HG02623 (cell line): Measurements from ENCODE around the gene FADS2.

ENCODE experiments used
- ATAC-seq: cut with Tn5 transposase; IDR thresholded peaks from one replicate; pipeline ENCODE4 v1.9.1; 2021; ENCODE audit warnings: moderate library complexity; ENCODE audit not compliant: unreplicated experiment

FADS2 gene

DNA sequence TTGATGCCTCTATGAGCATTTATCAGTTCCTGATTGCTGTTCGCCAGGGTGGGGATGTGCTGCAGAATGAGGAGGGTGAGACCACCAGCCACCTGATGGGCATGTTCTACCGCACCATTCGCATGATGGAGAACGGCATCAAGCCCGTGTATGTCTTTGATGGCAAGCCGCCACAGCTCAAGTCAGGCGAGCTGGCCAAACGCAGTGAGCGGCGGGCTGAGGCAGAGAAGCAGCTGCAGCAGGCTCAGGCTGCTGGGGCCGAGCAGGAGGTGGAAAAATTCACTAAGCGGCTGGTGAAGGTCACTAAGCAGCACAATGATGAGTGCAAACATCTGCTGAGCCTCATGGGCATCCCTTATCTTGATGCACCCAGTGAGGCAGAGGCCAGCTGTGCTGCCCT, 32.6 kb upstream of the FADS2 start:
- ATAC-seq = no peak

DNA sequence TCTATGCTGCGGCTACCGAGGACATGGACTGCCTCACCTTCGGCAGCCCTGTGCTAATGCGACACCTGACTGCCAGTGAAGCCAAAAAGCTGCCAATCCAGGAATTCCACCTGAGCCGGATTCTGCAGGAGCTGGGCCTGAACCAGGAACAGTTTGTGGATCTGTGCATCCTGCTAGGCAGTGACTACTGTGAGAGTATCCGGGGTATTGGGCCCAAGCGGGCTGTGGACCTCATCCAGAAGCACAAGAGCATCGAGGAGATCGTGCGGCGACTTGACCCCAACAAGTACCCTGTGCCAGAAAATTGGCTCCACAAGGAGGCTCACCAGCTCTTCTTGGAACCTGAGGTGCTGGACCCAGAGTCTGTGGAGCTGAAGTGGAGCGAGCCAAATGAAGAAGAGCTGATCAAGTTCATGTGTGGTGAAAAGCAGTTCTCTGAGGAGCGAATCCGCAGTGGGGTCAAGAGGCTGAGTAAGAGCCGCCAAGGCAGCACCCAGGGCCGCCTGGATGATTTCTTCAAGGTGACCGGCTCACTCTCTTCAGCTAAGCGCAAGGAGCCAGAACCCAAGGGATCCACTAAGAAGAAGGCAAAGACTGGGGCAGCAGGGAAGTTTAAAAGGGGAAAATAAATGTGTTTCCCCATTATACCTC, 32.1 kb upstream of the FADS2 start:
- no peak for ATAC-seq

DNA sequence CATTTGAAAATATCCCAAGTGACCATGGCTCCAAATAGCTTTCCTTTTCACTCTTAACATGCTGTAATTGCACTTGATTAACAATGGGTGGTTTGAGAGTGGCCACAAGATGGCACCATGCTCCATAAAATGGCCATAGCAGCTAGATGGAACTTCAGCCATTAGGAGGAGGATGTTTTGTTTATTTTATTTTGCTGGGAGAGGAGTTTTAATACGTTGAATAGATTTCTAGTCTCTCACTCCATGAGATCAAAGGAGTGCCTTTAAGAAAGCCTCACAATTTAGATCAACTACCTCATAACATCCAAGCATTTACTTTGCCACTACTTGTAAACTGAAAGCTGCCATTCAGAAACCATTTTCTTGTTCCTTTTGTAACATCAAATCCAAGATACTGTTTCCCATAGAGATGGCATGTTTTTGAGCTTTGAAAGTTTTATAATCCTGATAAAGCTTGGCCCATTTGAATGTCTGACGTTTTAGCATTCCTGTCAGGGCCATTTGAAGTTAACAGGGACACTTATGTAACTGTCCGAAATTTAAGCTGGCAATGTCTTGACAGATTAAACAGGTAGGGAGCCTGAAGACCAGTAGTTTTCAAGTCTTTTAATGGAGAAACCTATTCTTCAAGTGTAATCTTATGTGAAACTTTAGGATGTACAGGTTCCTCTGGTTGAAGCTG, 30.7 kb upstream of the FADS2 start:
- no peak for ATAC-seq

DNA sequence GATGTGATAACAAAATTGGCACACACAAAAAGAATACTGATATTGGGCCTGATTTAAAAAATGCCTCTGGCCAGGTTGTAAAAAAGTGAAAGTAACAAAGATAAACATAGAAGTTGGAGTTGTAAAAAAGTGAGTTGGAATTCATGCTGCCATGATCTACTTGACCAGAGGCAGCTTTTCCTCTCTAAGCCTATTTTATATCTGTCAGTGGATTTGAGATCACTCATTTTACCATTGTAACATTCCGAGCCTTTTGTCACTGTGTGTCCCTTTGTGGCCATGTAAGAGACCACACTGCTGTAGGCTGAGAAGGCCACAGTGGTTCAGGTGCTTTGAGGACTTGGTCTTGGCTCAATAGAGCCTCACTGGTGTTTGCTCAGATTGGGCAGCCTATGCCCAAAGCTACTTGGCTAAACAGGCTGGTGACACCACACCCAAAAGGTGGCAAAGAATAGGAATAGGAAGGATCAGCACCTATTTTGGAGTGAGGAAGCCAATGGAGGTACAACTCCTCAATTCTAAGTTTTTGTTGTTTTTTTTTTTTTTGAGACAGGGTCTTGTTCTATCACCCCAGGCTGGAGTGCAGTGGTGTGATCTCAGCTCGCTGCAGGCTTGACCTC, 28.3 kb upstream of the FADS2 start:
- ATAC-seq = no peak

DNA sequence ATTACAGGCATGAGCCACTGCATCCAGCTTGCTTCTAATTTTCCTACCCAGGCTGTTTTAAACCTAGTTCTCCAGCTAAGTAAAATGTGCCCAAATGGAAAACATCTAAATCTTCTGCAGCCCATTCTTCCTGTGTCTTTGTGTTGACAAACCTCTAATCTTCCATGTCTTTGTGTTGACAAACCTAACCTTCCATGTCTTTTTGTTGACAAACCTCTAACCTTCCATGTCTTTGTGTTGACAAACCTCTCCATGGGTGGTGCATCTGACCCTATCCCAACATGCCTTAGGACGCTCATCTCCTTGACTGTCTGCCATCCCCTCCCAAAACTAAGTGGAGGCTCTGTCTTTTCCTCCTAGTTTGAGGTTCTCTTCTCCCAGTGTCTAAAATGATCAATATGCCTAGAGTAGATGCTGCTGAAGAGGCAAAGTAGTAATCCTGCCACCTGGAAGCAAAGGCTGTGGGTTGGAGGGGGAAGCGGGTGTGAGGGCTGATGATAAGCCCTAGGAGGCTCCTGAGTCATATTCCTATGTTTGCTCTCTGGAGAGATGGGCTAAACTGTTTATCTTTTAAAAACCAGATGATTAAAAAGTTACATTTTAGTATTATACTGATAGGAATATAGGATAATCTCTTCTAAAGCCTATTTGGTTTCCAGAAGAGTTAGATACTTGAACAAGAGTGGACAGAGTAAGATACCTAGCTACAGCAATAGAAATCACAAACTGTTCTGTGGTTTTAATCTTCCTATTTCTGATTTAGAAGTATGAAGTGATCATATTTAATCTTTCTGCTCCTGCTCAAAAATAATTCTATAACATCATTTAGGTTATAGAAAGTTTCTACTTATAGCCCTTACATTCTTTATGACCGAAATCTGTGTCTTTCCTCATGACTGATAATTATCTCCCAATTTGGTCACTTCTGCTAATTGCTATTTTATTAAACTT, 27.5 kb upstream of the FADS2 start:
- no peak for ATAC-seq

DNA sequence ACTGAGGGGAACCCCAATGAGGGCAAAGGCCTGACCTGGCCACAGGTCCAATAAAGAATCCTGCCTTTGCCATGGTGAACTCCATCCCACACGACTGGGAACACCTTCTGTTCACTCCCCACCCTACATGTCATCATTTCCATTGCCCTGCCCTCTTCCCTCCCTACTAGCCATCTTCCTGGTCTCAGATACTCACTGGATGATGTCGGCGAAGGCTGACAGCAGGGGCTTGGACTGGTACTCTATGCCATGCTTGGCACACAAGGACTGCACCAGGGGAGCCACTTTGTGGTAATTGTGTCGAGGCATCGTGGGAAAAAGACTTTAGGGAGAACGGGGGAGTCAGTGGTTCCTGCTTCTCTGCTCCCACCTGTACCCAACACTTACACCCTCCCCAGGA, 25.5 kb upstream of the FADS2 start:
- ATAC-seq = no peak

DNA sequence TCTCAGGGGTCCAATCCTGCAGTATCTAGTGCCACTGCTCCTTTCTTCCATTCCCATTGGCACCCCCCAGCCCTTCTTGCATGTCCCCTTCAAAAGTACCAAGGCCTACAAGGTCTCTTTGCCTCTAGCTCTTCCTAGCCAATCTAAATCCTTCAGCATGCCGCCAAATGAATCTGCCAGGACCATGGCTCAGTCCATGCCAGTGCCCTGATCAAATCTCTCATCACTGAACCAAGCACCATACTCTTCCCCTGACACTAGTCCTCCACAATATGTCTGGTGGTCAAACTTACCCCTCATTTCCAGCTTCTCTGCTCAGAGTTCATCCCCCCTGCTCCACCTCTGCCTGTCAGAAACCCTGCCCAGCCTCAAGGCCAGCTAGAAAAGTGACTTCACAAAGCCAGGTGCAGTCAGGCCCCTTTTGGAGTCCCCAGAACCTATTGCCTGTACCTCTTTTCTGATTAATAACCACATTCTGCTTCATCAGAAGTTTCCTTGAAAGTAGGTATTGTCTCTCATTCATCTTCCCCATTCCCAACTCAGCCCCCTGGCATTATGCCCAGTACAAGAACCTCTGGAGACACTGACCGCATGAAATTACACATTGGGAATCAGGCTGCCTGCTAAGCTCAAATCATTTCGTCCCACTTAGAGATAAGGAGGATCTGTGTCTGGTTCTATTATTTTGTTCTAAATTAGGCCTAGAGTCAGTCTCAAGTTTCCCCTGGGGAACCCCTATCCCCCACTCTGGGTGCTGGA, 24.0 kb upstream of the FADS2 start:
- no peak for ATAC-seq

DNA sequence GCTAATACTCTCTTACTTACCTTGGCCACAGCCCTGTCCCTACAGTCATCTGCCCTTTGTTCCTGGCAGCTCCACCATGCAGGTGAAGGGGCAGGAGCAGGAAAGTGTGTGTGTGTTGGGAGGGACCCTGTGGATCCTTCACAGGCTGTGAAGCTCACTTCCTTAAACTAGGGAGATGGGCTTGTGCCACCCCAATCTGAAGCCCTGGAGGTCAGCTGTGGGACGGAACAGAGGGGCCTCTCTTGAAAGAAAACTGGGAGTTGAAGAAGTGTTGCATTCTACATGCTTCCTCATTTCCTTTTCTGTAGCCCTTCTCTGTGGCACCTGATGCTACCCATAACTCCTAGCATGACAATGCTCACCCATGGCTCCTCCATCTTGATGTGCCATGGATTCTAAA, 23.0 kb upstream of the FADS2 start:
- no peak for ATAC-seq

DNA sequence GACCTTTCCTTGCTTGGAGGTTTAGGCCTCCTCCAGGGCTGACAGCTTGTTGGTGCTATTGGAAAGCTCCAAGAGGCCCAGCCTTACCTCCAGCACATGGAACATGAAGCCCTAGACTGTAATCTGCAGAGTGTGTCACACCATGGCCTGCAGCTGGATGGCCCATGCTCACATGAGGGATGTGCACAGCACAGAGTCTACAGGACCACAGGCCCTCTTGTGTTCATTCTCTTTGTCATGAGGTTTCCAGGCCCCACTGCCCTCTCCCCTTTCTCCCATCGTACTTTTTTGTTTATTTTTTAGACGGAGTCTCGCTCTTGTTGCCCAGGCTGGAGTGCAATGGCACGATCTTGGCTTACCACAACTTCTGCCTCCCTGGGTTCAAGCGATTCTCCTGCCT, 21.3 kb upstream of the FADS2 start:
- ATAC-seq = no peak

DNA sequence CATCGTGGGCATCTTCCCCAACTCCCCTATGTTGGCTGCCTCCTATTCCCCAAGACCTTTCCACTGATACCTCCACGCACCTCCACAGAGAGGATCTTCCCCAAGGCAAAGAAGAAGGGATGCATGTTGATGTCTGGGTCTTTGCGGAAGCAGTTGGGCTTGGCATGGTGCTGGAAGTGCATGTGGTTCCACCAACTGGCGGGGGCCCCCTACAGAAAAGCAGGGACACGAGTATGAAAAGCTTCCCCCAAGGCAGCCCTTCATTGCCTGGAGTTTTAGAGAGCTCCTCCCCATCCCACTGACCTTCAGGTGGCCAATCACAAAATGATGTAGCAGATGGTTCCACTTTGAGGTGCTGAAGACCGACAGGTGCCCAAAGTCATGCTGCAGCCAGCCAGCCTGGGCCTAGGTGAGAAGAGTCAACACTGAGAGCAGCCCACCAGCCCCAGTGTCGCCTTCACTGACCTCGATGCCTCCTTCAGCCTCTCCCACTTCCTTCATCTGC, 17.4 kb upstream of the FADS2 start:
- ATAC-seq = no peak

DNA sequence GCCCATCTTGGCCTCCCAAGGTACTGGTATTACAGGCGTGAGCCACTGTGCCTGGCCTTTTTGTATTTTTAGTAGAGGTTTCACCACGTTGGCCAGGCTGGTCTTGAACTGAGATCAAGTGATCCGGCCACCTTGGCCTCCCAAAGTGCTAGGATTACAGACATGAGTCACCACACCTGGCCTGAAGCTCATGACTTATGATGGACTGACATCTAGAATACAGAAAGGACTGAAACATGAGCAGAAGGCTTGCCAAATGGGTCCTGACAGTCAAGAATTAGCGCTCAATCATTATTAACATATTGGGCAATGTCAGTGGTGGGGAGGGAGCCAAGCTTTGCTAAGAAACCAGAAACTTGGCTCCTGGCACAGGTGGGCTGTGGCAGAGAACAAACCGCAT, 16.3 kb upstream of the FADS2 start:
- no peak for ATAC-seq

DNA sequence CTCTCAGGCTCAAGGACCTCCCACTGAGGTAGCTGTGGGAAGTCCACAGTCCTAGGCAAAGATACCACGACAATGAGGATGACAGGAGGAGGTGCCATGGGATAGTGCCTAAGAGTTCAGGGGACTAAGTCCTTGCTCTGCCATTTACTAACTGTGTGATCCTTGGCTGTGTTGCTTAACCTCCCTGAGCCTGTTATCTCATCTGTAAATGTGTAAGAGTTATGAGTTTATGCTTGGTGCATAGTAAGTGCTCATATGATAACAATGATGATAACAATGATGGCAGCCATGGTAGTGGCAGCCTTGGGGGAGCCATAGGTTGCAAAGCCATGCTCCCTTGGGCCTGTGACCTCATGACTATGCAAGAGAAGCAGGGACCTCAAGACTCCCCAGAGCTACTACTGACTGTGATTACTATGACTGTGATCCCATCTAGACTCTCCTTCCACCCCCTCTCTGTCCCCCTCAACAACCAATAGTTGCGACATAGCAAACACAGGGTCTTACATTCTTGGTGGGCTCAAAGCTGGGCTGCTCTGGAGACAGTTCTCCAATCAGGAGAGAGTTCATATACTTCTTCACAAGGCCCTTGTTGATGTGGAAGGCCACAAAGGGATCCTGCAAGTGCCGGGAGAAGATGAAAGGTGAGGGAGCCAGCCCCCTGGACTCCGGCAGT, 15.2 kb upstream of the FADS2 start:
- ATAC-seq = no peak

DNA sequence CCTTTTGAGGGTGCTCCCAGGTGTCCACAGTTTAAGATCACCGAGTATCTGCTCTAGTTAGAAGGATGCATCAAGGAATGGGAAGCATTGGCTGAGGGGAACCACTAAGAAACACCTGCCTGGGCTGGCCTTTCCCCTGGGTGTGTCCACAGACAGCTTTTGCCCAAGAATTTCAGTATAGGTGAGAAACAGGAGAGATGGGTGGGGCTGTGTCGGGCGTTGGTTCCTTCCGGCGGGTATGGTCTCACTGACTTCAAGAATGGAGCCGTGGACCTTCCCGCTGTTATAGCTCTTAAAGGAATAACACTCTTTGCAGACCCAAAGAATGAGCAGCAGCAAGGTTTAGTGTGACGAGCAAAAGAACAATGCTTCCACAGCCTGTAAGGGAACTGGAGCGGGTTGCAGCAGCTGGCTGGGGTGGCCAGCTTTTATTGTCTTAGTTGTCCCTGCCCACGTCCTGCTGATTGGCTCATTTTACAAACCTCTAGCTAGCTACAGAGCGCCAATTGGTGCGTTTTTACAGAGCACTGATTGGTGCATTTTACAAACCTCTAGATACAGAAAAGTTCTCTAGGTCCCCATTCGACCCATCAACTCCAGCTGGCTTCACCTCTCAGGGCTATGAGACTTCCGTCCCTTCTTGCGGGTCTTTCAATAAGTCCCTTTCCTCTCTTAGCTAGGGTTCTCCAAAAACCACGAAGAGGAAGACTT, 13.7 kb upstream of the FADS2 start:
- no peak for ATAC-seq

DNA sequence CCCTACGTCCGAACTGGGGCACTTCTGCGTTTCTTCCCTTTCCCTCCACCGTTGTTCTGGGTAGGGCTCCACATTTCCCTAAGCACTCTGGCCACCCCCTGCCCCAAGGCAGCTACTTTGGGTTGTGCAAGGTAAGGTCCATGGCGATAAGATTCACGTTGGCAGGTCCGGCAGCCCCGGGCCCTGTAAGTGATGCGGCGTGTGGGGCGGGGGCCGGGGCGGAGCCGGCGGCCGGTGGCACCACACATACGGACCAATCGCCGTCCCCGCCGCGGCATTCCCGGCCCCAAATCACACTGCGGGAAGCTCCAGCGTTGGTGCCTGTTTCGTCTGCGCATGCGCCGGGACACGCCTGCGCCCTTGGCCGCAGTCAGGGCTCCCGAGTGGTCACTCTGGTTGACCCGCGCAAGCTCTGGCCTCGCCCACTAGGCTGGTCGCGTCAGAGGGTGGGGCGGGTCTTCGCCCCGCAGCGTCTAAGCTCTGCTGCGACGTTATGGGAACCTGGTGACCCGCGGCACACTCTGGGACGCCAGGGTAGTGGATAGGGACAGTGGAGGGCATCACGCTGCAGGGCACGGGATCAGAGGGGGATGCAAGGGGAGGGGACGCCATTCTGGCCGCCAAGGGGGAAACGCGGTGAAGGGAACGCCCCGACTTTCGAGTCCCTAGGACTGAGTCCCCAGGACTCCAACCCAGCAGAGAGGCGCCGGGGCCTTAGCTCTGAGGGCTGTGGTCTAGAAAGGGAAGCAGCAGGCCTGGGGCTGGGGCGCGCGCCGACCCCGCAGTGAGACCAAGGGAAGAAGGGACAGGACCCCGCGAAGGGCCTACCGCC, 12.9 kb upstream of the FADS2 start:
- ATAC-seq = no peak

DNA sequence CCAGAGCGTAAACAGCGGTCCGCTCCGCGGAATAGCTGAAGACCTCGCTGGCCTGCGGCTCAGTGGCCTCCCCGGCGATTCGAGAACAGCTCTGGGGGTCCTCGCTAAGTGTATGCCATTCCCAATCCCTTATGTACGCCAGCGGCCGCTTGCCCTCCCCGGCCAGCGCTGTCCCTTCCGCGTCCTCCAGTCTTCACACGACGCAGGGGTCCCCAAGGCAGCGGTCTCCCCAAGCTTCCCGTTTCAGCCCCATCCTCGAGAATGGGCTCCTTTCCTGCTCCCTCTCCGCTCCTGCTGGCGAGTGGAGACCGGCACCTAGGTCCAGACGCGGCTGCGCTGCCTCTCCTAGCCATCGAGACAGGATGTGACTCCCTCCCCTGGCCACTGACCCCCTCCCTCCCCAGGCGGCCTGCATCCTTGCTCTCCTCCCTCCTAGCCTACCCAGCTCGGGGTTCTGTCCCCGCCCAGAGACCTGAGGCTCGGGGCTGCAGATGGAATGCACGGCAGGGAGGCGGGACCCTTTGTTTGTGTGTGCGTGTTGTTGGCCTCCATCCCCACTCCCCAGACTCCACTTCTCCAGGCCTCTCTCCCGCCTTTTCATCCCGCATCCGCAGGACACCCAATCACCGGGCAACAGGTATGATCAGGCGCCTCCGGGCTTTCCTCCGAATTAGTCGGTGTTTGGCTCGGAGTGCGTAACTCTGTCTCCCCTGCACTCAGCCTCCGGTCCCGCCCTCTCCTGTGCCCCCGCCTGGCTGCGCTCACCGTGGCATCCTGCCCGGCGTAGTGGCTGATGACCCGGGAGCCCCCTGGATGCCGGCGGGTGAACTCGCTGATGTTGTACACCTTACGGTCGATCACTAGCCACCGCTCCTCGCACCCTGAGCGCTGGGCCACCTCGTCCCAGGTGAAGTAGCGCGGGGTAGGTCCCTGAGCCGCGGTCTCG, 12.0 kb upstream of the FADS2 start:
- peak; percentile 26 for ATAC-seq

DNA sequence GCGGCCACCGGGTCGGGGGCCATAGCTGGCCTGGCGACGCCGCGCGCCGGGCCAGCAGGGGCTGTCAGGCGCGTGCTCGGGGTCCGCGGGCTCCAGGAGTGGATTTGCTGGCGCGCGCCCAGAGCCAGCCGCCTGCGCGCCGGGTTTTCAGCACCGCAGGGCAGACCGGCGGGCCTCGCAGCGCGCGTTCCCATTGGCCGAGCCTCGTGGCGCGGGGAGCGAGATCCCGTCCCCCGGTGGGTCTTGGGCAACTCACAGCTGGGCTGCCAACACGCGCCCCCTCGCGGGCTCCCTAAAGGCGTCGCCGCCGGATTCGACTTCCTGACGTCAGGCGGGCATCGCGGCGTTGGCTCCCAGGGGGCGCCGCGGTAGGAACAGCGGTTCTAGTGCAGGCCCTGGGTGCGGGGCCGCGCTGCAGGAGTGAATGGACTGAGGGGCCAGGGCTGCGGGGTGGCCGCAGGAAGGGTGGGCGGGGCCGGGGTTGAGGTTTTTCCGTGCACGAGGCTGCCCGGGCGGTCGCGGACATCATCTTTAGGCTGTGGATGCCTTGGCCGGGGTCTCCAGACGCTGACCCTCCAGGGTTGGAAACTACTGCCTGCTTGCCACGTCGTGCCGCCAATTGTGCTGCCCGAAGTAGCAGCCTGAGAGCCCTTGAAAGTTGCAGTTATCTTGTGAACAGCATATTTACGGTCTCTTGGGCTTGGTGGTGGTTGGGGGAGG, 11.2 kb upstream of the FADS2 start, which contains the start of gene FADS1:
FADS1 (minus strand) TSS at position 268 of the 720 bp plus-strand sequence; CDS start at position 194, 74 bp downstream.
- ATAC-seq = peak; percentile 56
